ENCODE data around the gene SLC15A4.
A peak's percentile ranks its signal among the peaks of the same experiment; 100 is the strongest.

The SLC15A4 gene

DNA sequence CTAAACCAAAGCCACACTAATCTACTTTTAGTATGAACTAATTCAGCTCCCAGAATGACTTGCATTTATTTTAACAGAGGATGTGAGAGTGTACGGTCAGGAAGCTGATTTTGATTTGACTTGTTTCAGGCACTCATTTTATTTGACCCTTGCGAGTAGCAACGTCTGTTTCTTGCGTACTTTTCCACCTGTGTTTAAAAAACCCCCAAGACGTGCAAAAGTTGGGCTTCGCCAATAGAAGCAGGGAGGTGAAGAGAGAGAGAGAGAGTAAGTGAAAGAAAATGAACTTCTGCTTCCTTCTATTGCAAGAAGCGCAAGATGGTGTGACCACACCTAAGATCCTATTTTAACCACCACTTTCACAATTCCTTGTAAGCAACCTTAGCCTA is 6.7 kb upstream of the SLC15A4 start:
- Histone ChIP-seq H3F3A (ENCODE audit: insufficient read depth, low read length) (peaks cover 11% of the 10 kb centered on the region), H3K4me2 (ENCODE audit: low read depth, low read length) (peak overlapping the region; percentile 69), H3K4me1 (ENCODE audit: low read length) (0 out of 2 replicates have a peak, but pooled peaks cover 9% of the 10 kb centered on the region), H3K27ac (ENCODE audit: low read length) (peak overlapping the region; percentile 87), H4K20me1 (ENCODE audit: insufficient read depth, low read length) (no peaks in the 10 kb centered on the region), H3K9me3 (replicated peaks; ENCODE audit: insufficient read depth, low read length) (no peaks in the 10 kb centered on the region), H2AFZ (ENCODE audit: low read length) (no peak overlapping the region), H3K27me3 (replicated peaks; ENCODE audit: insufficient read depth, low read length) (no peaks in the 10 kb centered on the region), H3K9me2 (replicated peaks; ENCODE audit: insufficient read depth, low read length) (no peaks in the 10 kb centered on the region), H3K79me2 (ENCODE audit: low read length) (no peaks in the 10 kb centered on the region), H3K36me3 (replicated peaks; ENCODE audit: insufficient read depth, low read length) (no peaks in the 10 kb centered on the region), H3K9ac (ENCODE audit: low read length) (no peak overlapping the region), H3K4me3 (ENCODE audit: low read length) (peak overlapping the region; percentile 25; the same call in 1 of the 2 replicates)
- DNase-seq: peak; percentile 19
- TF ChIP-seq CTCF (IDR thresholded peaks at IDR 0.05; ENCODE audit: low read length) (no peak), EZH2phosphoT487 (IDR thresholded peaks at IDR 0.05; ENCODE audit: low read length) (no peak), EZH2 (optimal IDR thresholded peaks at IDR 0.05; ENCODE audit: low read depth, low read length) (no peak)

DNA sequence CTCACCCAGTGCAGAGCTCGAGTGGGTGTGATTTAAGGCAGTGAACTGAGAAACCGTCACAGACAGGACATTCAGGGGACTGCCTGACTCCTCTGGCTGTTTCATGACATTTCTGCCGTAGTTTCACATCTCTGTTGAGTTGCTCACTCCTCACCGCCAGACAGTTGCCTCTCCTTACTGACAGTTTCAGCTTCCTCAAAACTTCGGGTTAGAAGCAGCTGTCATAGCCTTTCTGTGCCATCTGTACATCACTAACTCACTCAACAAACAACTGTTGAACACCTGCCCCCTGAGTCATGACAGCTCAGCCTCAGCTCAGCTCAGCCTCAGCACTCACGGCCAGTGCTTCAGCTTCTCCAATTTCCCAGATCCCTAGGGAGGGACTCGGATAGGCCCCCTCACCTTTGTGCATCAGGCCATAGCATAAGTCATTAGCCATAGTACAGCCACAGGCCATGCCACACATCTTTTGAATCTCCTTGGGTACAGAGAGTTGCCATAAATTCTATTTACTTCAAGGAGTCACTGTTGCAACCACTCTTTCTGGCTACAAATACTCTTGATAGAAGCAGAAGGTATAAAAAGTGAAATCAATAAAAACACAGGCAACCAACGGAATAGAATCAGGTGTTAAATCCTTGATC is 6.2 kb upstream of the SLC15A4 start:
- H4K20me1 ChIP-seq (ENCODE audit: insufficient read depth, low read length): no peaks in the 10 kb centered on the region
- H3K36me3 ChIP-seq (replicated peaks; ENCODE audit: insufficient read depth, low read length): no peaks in the 10 kb centered on the region
- H2AFZ ChIP-seq (ENCODE audit: low read length): no peak overlapping the region
- DNase-seq: peak; percentile 75
- H3K9me2 ChIP-seq (replicated peaks; ENCODE audit: insufficient read depth, low read length): no peaks in the 10 kb centered on the region
- peak overlapping the region; percentile 69 for H3K4me2 ChIP-seq (ENCODE audit: low read depth, low read length)
- no peaks in the 10 kb centered on the region for H3K27me3 ChIP-seq (replicated peaks; ENCODE audit: insufficient read depth, low read length)
- no peaks in the 10 kb centered on the region for H3K9me3 ChIP-seq (replicated peaks; ENCODE audit: insufficient read depth, low read length)
- no peaks in the 10 kb centered on the region for H3K79me2 ChIP-seq (ENCODE audit: low read length)
- H3K9ac ChIP-seq (ENCODE audit: low read length): peak overlapping the region; percentile 42; the same call in 1 of the 2 replicates
- peak overlapping the region; percentile 87 for H3K27ac ChIP-seq (ENCODE audit: low read length)
- H3K4me3 ChIP-seq (ENCODE audit: low read length): peak overlapping the region; percentile 25; the same call in 1 of the 2 replicates
- H3F3A ChIP-seq (ENCODE audit: insufficient read depth, low read length): peaks cover 11% of the 10 kb centered on the region
- 0 out of 2 replicates have a peak, but pooled peaks cover 9% of the 10 kb centered on the region for H3K4me1 ChIP-seq (ENCODE audit: low read length)
- TF ChIP-seq EZH2 (optimal IDR thresholded peaks at IDR 0.05; ENCODE audit: low read depth, low read length) (no peak), CTCF (IDR thresholded peaks at IDR 0.05; ENCODE audit: low read length) (no peak), EZH2phosphoT487 (IDR thresholded peaks at IDR 0.05; ENCODE audit: low read length) (no peak)

DNA sequence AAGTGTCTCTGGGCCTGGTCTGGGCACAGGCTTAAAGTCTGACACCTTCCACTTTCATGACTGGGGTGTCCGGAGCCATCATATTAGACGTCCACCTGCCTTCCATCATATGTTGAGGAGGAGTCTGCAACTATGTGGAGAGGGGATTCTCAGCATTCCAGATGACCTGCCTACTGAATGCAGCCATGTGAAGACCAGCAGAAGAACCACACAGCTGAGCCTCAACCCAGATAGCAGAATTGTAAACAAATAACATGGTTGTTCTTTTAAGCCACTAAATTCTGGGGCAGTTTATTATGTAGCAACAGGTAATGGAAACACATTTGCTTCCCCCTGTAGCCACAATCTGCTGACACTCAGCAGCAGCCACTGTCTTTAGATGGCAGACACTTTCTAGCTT is 4.0 kb upstream of the SLC15A4 start:
- no peak for DNase-seq
- no peaks in the 10 kb centered on the region for H3K27me3 ChIP-seq (replicated peaks; ENCODE audit: insufficient read depth, low read length)
- H3K79me2 ChIP-seq (ENCODE audit: low read length): peaks cover 6% of the 10 kb centered on the region
- H3K4me2 ChIP-seq (ENCODE audit: low read depth, low read length): no peak overlapping the region
- no peaks in the 10 kb centered on the region for H3K9me2 ChIP-seq (replicated peaks; ENCODE audit: insufficient read depth, low read length)
- H3F3A ChIP-seq (ENCODE audit: insufficient read depth, low read length): peaks cover 11% of the 10 kb centered on the region
- H3K4me1 ChIP-seq (ENCODE audit: low read length): 0 out of 2 replicates have a peak, but pooled peaks cover 9% of the 10 kb centered on the region
- H3K9me3 ChIP-seq (replicated peaks; ENCODE audit: insufficient read depth, low read length): no peaks in the 10 kb centered on the region
- TF ChIP-seq EZH2phosphoT487 (IDR thresholded peaks at IDR 0.05; ENCODE audit: low read length) (no peak), EZH2 (optimal IDR thresholded peaks at IDR 0.05; ENCODE audit: low read depth, low read length) (no peak), CTCF (IDR thresholded peaks at IDR 0.05; ENCODE audit: low read length) (no peak)
- H3K9ac ChIP-seq (ENCODE audit: low read length): no peak overlapping the region
- H3K36me3 ChIP-seq (replicated peaks; ENCODE audit: insufficient read depth, low read length): no peaks in the 10 kb centered on the region
- no peak overlapping the region for H2AFZ ChIP-seq (ENCODE audit: low read length)
- no peaks in the 10 kb centered on the region for H4K20me1 ChIP-seq (ENCODE audit: insufficient read depth, low read length)
- H3K27ac ChIP-seq (ENCODE audit: low read length): no peak overlapping the region
- no peak overlapping the region for H3K4me3 ChIP-seq (ENCODE audit: low read length)
